ENCODE results near the gene OR13C8.

The OR13C8 gene

GRCh38 chr9:104617418-104617817, 48.5 kb downstream of the OR13C8 start:
- DNase-seq, result no peak

- DNase-seq, result no peak
Observed at GRCh38 chr9:104618104-104618503, 49.1 kb downstream of the OR13C8 start, which contains the start of gene OR13C9. OR13C9 (minus strand) TSS chr9:104618204; CDS start chr9:104618204, 0 bp downstream.

Measured in activated CD4-positive, alpha-beta T cell treated with anti-CD3 and anti-CD28 coated beads, Interleukin-10, Interleukin-2, amounts not matched to agents 100 ng/mL and 50 ng/mL, durations not matched to agents 16 hours and 8 hours (primary cell).